ENCODE data around the gene MEF2D. TPM values are rescaled to one million over a fixed set of nuclear protein-coding genes. Genes with fewer than 3 reads are reported as not detected.

The MEF2D gene
- total RNA-seq, 3 donors from 2014 or later, result 42.5 to 50.9 (median 46.3) TPM

DNA sequence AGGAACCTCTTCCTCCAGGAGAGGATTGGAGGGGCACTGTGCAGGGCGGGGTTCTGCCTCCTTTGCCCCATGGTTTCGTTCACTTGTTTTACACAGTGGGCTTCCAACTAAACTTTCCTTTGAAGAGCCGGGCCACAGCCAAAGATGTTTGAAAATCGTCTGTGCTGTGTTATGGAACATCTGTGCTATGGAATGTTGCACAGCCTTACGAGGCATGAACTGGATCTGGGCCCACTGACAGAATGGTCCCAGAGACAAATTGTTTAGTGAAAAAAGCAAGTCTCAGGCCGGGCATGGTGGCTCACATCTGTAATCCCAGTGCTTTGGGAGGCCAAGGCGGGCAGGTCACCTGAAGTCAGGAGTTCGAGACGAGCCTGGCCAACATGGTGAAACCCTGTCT is 12.6 kb upstream of the MEF2D start:
- Mint-ChIP-seq H3K9me3 (no peaks in the 10 kb centered on the region), H3K27me3 (ENCODE audit: low read depth) (peaks cover 2% of the 10 kb centered on the region), H3K4me1 (ENCODE audit: low read depth) (peaks cover 14% of the 10 kb centered on the region), H3K4me3 (no peak overlapping the region), H3K36me3 (ENCODE audit: insufficient read depth) (no peaks in the 10 kb centered on the region)
- ATAC-seq (no peak), DNase-seq (no peak)

DNA sequence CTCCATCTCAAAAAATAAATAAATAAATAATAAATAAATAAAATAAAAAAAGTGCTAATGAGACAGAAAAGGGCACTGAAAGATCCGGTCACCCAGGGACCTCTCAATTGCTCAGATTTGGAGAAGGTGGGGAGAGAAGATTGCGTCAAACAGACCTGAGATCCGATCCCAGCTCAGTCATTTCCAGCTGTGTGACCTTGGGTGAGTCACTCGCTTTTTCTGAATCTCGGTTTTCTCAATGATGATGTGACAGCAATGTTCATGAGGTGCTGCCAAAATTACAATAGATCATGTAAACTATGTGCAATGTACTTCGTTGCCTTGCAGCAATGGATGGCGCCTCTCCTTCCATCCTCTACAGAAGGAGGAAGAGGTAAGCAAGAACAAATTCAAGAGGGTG is 11.1 kb upstream of the MEF2D start:
- Mint-ChIP-seq H3K4me1 (ENCODE audit: low read depth) (peaks cover 22% of the 10 kb centered on the region), H3K4me3 (no peak overlapping the region), H3K9me3 (no peaks in the 10 kb centered on the region), H3K36me3 (ENCODE audit: insufficient read depth) (no peaks in the 10 kb centered on the region), H3K27me3 (ENCODE audit: low read depth) (peaks cover 2% of the 10 kb centered on the region)
- peak; percentile 80 to 83 for ATAC-seq
- DNase-seq, result no peak

DNA sequence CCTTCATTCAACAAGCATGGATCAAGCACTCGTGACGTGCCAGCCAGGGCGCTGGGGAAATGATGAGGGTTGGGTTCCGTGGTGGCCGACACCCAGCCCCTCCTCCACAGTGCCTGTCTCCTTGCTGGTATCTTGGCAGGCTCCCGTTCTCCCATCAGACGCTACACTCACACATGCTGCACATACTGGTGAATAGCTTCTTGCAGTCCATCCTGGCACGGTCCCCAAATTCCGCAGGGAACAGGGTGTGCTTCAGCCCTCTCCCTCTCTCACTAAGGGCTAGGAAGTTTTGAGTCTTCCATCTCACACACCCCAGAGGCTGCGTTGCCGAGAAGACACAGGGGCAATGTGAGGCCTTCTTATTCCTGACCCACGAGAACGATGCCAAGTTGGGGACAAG is 10.1 kb upstream of the MEF2D start:
- Mint-ChIP-seq H3K9me3 (no peaks in the 10 kb centered on the region), H3K27me3 (ENCODE audit: low read depth) (peaks cover 2% of the 10 kb centered on the region), H3K36me3 (ENCODE audit: insufficient read depth) (no peaks in the 10 kb centered on the region), H3K4me1 (ENCODE audit: low read depth) (peaks cover 31% of the 10 kb centered on the region), H3K4me3 (no peak overlapping the region)
- DNase-seq (no peak), ATAC-seq (no peak)

DNA sequence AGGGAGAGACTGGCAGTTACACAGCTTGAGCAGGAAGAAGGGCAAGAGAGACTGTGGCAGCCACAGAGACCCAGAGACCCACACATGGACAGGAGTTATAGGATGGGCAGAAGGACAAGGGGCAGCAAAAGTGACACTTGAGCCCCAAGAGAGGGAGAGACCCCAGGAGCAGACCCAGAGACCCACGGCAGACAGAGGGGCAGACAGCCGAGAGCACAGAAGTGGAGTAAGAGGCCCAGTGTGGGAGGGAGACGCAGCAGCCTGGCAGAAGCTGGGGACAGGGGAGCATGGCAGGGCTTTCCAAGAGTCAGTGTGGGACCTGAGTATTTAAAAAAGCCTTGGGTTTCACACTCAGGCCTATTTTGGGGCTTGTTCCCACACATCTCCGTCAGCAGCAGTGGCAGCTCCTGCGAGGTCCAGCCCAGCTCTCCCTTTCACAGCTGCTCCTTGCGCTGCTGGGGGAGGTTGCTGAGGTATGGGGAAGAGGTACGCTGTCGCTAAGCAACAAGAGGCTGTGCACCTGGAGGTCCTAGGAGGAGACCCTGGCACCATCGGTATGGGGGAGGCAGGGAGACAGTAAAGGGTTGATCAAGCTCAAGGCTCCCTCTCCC is 9.0 kb upstream of the MEF2D start:
- ATAC-seq (no peak), DNase-seq (no peak)
- peaks cover 2% of the 10 kb centered on the region for H3K27me3 Mint-ChIP-seq (ENCODE audit: low read depth)
- H3K9me3 Mint-ChIP-seq, result no peaks in the 10 kb centered on the region
- H3K4me1 Mint-ChIP-seq (ENCODE audit: low read depth), result peaks cover 41% of the 10 kb centered on the region
- H3K36me3 Mint-ChIP-seq (ENCODE audit: insufficient read depth), result no peaks in the 10 kb centered on the region
- H3K4me3 Mint-ChIP-seq, result no peak overlapping the region

DNA sequence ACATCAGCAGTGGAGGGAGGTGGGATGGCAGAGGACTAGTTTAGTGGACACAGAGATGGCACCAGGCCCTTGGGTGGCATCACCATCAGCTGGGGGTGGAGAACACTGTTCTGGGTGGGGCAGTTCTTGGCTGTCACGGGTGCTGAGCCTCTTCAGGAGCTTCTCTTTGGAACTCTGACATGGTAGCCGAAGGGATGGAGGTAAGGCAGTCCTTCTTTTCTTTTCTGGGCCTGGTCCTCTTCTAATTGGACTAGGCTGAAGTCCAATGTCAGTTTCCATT is 8.3 kb upstream of the MEF2D start:
- peaks cover 2% of the 10 kb centered on the region for H3K27me3 Mint-ChIP-seq (ENCODE audit: low read depth)
- no peaks in the 10 kb centered on the region for H3K36me3 Mint-ChIP-seq (ENCODE audit: insufficient read depth)
- no peak for DNase-seq
- no peaks in the 10 kb centered on the region for H3K9me3 Mint-ChIP-seq
- no peak for ATAC-seq
- no peak overlapping the region for H3K4me3 Mint-ChIP-seq
- peaks cover 47% of the 10 kb centered on the region for H3K4me1 Mint-ChIP-seq (ENCODE audit: low read depth)

DNA sequence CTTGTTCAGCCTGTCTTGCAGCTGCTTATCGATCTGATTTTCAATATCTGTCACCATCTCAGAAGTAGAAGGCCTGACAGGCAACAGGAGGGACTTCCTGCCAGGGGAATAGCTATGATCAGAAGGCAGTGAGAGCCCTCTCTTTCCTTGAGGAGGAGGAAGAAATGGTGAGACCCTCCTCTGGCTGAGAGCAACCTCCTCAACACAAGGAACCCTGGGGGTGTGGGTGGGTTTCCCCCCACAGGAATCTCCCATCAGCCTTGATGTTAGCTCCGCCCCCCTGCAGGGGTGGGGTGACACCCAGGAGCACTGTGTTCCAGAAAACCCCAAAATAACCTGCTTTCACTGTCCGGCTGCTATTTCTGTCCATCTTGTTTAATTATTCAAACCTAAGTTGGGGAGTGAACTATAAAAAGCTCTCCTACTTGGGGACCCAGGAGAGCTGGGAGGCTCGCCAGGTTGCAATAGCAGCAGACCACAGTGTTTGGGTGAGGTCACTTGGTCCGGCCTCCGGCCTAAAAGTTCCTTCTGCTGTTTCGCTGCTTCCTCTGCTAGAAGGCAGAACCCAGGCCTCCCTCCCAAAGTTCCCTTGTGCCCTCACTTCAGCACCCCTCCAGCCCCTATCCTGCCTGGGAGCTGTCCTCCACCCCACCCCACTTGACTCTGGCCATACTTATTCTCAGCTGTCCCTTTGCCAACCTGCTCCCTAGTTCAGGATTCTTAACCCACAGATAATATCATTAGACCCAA is 7.8 kb upstream of the MEF2D start:
- ATAC-seq (no peak), DNase-seq (no peak)
- peak overlapping the region; percentile 20 for H3K4me3 Mint-ChIP-seq
- H3K4me1 Mint-ChIP-seq (ENCODE audit: low read depth), result peaks cover 52% of the 10 kb centered on the region
- H3K27me3 Mint-ChIP-seq (ENCODE audit: low read depth), result peaks cover 2% of the 10 kb centered on the region
- H3K36me3 Mint-ChIP-seq (ENCODE audit: insufficient read depth), result no peaks in the 10 kb centered on the region
- H3K9me3 Mint-ChIP-seq, result no peaks in the 10 kb centered on the region

DNA sequence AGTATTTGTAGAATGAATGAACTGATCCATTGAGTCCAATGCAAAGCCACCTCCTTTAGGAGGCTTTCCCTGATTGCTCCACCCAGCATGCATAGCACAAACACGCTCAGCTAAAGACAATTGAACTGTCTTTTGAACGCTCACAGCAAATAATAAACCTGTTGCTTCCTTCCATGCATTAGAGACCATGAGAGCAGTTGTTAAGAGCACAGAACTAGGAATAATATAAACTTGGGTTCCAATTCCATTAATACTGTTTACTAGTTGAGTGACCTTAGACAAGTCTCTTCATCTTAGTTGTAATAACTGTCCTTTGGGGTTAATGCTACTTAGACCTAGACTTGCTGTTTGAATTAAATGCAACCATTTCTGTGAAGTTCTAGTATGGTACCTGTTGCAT is 5.9 kb upstream of the MEF2D start:
- DNase-seq (no peak), ATAC-seq (no peak)
- Mint-ChIP-seq H3K9me3 (no peaks in the 10 kb centered on the region), H3K4me3 (no peak overlapping the region), H3K4me1 (ENCODE audit: low read depth) (peaks cover 69% of the 10 kb centered on the region), H3K36me3 (ENCODE audit: insufficient read depth) (no peaks in the 10 kb centered on the region), H3K27me3 (ENCODE audit: low read depth) (no peaks in the 10 kb centered on the region)

DNA sequence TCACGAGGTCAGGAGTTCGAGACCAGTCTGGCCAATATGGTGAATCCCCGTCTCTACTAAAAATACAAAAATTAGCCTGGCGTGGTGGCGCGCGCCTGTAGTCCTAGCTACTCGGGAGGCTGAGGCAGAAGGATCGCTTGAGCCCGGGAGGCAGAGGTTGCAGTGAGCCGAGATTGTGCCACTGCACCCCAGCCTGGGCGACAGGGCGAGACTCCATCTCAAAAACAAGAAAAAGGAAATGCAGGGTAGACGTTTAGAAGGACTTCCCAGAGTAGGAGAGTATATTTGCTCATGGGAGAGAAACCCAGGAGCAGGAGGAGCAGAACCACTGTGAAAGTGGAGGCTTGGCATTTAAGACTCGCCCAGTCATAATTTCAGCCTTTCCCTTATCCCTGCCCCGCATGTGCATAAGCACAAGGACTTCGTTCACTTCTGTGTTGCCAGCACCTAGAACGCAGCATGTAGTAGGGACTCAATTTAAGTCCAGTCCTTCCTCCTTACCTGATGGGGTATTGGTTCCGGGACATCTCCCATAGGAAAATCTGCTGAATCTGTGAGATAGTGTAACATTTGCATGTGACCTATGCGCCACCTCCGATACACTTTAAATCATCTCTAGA is 5.2 kb upstream of the MEF2D start:
- ATAC-seq, result no peak
- peaks cover 70% of the 10 kb centered on the region for H3K4me1 Mint-ChIP-seq (ENCODE audit: low read depth)
- H3K36me3 Mint-ChIP-seq (ENCODE audit: insufficient read depth), result no peaks in the 10 kb centered on the region
- DNase-seq, result no peak
- H3K27me3 Mint-ChIP-seq (ENCODE audit: low read depth), result no peaks in the 10 kb centered on the region
- peak overlapping the region; percentile 72 for H3K4me3 Mint-ChIP-seq
- H3K9me3 Mint-ChIP-seq, result no peaks in the 10 kb centered on the region

DNA sequence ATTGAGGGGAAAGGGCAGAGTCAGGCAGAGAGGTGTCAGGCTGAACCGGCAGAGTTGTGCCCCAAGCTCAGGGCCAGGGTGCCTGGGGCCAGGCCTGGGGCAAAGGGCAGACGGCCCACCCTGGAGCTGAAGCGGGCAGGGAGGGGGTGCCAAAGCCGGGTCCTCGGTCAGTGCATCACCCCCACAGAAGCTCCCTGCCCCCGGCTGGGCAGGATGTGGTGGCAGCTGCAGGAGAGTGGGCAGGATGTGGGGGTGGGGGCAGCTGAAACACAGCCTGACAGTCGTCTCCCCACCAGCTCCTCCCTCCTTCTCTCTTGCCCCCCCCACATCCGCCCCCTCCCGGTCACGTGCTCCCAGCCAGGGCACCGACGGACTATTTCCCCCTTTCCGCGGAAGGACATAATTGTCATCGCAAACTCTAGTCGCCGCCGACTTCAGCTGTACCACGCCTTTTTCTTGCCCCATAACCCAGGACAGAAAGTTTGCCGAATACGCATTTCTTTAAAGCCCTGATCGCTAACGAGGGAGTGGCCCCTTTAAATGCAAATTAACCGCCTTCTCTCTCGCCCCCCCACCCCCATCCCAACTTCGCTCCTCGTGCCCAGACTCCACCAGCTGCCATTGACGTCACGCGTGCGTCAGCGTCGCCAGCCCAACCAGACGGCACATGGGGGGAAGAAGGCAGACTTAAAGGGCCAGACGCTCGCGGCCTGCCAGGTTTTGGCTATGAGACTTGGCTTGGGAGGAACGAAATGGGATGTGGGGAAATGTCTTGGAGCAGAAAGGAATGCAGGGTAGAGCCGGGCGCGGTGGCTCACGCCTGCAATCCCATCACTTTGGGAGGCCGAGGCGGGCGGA is 4.5 kb upstream of the MEF2D start:
- peak overlapping the region; percentile 72 for H3K4me3 Mint-ChIP-seq
- peaks cover 70% of the 10 kb centered on the region for H3K4me1 Mint-ChIP-seq (ENCODE audit: low read depth)
- no peaks in the 10 kb centered on the region for H3K27me3 Mint-ChIP-seq (ENCODE audit: low read depth)
- peak; percentile 39 to 42 for ATAC-seq
- no peaks in the 10 kb centered on the region for H3K36me3 Mint-ChIP-seq (ENCODE audit: insufficient read depth)
- no peaks in the 10 kb centered on the region for H3K9me3 Mint-ChIP-seq
- DNase-seq, result peak; percentile 99

DNA sequence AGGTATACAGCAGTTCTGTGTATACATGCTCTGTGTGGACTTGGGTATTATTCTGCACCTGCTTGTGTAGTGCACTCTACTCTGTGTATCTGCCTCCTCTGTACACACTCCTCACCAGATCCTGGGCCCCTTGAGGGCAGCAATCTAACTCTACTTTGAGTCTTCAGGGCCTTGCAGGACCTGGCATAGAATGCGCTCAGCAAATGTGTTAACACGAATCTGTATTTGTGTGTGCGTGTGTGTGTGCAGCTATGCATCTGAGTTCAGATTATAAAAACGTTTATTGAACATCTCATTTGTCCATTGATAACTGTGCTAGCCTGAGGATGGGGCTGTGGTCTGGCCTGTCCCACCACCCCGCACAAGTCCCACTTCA is 3.9 kb upstream of the MEF2D start:
- peaks cover 70% of the 10 kb centered on the region for H3K4me1 Mint-ChIP-seq (ENCODE audit: low read depth)
- H3K36me3 Mint-ChIP-seq (ENCODE audit: insufficient read depth), result no peaks in the 10 kb centered on the region
- no peaks in the 10 kb centered on the region for H3K9me3 Mint-ChIP-seq
- H3K27me3 Mint-ChIP-seq (ENCODE audit: low read depth), result no peaks in the 10 kb centered on the region
- ATAC-seq (no peak), DNase-seq (no peak)
- peak overlapping the region; percentile 72 for H3K4me3 Mint-ChIP-seq

DNA sequence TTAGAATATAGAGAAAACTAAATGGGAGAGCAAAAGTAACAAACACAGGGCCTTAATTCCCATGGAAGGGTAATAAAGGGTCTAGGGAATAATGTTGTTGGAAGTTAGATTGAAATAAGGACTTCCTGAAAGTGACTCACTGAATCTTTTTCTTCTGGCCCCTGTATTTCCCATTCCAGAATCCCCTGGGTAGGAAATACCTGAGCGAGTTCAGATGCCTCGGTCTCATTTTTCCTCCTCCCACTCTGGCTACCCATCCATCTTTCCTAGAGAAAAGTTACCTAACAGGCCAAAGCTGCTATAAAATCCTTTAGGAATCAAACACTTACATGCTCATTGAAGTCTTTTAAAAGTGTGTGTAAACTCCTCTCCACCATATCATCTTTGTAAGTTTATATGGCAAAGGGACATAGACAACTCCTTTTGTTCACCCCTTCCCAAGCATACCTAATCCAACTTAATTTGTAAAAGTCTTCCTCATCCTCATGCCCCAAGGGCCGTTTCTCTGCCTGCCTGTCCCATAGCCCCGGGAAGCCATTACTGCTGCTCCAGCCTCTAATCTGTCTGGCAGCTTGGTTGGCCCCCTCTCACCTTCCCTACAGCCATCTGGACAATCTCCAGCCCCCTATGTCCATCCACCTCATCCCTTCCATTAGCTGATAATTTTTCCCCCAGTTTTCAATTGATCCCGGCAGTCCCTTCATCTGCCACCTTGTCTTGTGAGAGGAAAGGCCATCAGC is 3.3 kb upstream of the MEF2D start:
- no peaks in the 10 kb centered on the region for H3K9me3 Mint-ChIP-seq
- DNase-seq, result no peak
- H3K36me3 Mint-ChIP-seq (ENCODE audit: insufficient read depth), result no peaks in the 10 kb centered on the region
- H3K27me3 Mint-ChIP-seq (ENCODE audit: low read depth), result no peaks in the 10 kb centered on the region
- peaks cover 67% of the 10 kb centered on the region for H3K4me1 Mint-ChIP-seq (ENCODE audit: low read depth)
- no peak overlapping the region for H3K4me3 Mint-ChIP-seq
- no peak for ATAC-seq

DNA sequence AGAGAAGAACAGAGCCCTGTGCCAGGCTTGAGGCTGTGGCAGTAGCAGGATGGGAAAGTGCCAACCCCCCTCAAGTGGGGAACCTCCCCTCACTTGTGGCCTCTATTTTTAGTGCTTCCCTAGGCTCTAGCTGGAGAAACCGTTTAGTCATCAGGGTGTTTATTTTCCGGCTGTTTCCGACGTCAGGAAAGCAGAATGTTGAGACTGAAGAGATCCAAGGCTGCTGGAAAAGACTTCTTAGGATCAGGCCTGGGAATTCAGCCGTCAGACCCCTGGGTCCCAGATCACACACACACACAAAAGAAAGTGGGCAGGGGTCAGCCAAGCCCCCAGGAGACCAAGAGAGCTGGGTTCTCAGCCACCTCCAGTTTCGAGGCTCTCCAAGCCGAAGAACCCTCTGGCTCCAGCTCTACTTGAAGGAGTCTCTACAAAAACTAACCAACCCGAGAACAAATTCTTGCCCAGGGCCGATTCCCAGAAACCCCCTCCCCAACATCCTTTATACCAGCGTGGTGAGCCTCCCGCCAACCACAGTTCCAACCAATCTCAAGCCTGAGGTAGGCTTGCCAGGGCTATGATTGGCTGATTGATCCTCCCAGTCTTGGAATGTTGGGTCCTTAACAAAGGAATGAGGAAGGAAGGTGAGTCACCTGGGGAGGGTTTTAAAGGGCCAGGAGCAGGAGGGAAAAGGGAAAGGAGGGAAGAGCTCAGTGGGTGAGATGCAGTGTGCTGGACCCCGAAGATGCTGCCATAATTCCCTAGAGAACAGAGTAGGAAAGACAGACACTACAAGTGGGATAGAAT is 2.5 kb upstream of the MEF2D start:
- H3K4me3 Mint-ChIP-seq, result peak overlapping the region; percentile 24
- ATAC-seq, result no peak
- H3K9me3 Mint-ChIP-seq, result no peaks in the 10 kb centered on the region

DNA sequence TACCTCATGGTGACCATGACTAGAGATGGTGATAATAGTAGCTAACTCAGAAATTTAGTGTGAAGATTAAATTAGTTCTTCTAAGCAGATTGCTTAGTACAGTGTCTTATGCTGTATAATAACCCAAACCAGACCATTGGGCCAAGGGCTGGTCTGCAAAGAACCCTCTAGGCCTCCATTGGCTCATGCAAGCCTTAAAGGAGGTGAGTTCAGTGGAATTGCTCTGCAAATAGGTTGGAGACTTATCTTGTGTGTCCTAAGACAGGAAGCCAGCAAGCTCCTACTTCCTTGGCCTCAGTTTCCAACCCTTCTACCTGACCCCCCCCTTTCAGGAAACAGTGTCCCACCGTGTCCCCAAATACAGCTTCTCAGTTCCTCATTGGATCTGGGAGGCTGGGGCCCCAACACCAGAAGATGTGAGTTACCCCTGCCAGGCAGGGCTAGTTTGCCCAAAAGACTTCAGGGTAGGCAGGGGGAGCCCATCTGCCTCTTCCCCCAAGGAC is 1.9 kb upstream of the MEF2D start:
- DNase-seq, result no peak
- Mint-ChIP-seq H3K36me3 (ENCODE audit: insufficient read depth) (no peaks in the 10 kb centered on the region), H3K4me1 (ENCODE audit: low read depth) (peaks cover 69% of the 10 kb centered on the region), H3K4me3 (peak overlapping the region; percentile 79), H3K9me3 (no peaks in the 10 kb centered on the region), H3K27me3 (ENCODE audit: low read depth) (no peaks in the 10 kb centered on the region)
- ATAC-seq, result no peak

More for the DNA sequence above, 2.5 kb upstream of the MEF2D start:
- no peak for DNase-seq
- Mint-ChIP-seq H3K4me1 (ENCODE audit: low read depth) (peaks cover 69% of the 10 kb centered on the region), H3K27me3 (ENCODE audit: low read depth) (no peaks in the 10 kb centered on the region), H3K36me3 (ENCODE audit: insufficient read depth) (no peaks in the 10 kb centered on the region)
